ENCODE results near the gene CACTIN. TPM values are rescaled to one million over a fixed set of nuclear protein-coding genes. Genes with fewer than 3 reads are reported as not detected.

Gene CACTIN
- total RNA-seq, 4 donors from 2014 or later: 22.6 to 29.9 (median 27.9) TPM

DNA sequence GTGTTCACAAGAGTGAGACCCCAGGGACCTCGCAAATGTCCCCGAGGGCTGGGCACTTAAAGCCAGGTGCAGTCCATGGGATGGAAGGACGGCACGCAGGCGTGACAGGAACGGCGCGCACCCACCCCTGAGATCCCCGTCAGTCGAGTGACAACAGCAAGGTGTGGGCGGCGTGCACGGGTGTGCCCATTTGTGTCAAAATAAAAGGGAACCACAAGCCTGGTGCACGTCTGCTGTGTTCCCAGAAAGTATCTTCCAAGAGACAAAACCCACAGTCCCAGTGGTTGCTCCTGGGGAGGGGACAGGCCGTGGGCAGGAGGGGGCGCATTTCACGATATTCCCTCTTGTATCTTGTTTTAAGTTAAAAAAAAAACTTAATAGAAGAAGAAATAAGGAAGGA is 15.7 kb upstream of the CACTIN start:
- Histone ChIP-seq H3K4me3 (no peak overlapping the region), H3K4me1 (peaks cover 6% of the 10 kb centered on the region), H3K27ac (no peak overlapping the region), H3K27me3 (no peaks in the 10 kb centered on the region), H3K36me3 (peaks cover 93% of the 10 kb centered on the region), H3K9me3 (no peaks in the 10 kb centered on the region)
- no peak for TF ChIP-seq POLR2AphosphoS5 (IDR thresholded peaks at IDR 0.05)
- no peak for TF ChIP-seq EP300 (IDR thresholded peaks at IDR 0.05)
- TF ChIP-seq, protein P1, sequence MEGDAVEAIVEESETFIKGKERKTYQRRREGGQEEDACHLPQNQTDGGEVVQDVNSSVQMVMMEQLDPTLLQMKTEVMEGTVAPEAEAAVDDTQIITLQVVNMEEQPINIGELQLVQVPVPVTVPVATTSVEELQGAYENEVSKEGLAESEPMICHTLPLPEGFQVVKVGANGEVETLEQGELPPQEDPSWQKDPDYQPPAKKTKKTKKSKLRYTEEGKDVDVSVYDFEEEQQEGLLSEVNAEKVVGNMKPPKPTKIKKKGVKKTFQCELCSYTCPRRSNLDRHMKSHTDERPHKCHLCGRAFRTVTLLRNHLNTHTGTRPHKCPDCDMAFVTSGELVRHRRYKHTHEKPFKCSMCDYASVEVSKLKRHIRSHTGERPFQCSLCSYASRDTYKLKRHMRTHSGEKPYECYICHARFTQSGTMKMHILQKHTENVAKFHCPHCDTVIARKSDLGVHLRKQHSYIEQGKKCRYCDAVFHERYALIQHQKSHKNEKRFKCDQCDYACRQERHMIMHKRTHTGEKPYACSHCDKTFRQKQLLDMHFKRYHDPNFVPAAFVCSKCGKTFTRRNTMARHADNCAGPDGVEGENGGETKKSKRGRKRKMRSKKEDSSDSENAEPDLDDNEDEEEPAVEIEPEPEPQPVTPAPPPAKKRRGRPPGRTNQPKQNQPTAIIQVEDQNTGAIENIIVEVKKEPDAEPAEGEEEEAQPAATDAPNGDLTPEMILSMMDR (IDR thresholded peaks at IDR 0.05): no peak
- no peak for TF ChIP-seq POLR2A (IDR thresholded peaks at IDR 0.05)
- WGBS: 89% methylated on average over 17 of the region's 17 CpGs
- DNase-seq (ENCODE audit: low spot score in 2 of 2): no peak

DNA sequence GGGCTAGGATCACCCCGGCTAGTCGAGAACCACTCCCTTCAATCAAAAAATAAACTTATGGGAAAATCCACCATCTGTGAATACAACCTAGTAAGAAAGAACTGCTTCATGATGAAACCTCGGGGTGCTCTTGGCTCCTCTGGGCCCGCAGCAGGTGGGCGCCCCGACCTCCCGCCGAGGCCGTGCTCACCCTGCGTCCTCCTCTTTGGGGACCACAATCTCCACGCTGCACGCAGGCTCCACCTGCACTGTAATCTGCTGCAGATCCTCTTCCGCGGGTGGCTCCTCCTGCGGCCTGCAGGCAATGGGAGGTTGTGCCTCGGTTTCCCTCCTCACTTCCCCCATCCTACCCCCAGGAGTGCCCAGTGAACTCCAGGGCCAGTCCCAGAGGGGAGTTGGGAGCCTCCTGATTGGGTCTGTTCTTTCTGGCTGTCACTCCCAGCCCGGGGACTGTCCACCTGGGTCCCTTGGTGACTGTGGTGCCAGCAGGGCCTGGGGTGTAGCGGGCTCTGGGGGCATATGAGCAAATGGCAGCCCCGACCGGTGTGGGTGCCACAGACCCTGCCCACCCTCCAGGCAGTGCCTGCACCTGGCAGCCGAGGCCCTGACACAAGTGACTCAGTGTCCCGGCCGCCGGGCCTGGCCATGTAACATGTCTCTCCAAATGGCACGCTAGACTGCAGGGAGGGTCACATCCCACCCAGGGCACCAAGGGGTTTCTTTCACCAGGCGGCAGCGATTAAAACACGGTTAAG is 15.1 kb upstream of the CACTIN start:
- no peaks in the 10 kb centered on the region for H3K27me3 ChIP-seq
- DNase-seq (ENCODE audit: low spot score in 2 of 2): no peak
- H3K27ac ChIP-seq: no peak overlapping the region
- peaks cover 93% of the 10 kb centered on the region for H3K36me3 ChIP-seq
- no peaks in the 10 kb centered on the region for H3K9me3 ChIP-seq
- H3K4me1 ChIP-seq: peaks cover 6% of the 10 kb centered on the region
- no peak for TF ChIP-seq POLR2A (IDR thresholded peaks at IDR 0.05)
- TF ChIP-seq, protein P1 (IDR thresholded peaks at IDR 0.05): no peak
- TF ChIP-seq EP300 (IDR thresholded peaks at IDR 0.05): no peak
- TF ChIP-seq POLR2AphosphoS5 (IDR thresholded peaks at IDR 0.05): no peak
- no peak overlapping the region for H3K4me3 ChIP-seq
- 93% methylated on average over 26 of the region's 28 CpGs for WGBS

DNA sequence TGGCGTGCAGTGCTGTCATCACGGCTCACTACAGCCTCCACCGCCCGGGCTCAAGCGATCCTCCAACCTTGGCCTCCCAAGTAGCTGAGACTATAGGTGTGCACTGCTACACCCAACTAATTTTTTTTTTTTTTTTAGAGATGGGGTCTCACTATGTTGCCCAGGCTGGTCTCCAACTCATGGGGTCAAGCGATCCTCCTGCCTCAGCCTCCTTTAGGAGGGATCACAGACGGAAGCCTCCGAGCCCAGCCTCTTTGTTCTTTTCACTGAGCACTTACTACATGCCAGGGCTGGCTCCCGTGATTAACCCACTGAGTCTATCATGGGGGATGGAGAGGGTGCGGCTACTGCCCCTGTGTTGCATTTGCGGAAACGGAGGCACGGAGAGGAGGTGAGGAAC is 12.9 kb upstream of the CACTIN start:
- Histone ChIP-seq H3K4me3 (no peak overlapping the region), H3K4me1 (no peaks in the 10 kb centered on the region), H3K27ac (no peak overlapping the region), H3K9me3 (no peaks in the 10 kb centered on the region), H3K36me3 (peaks cover 91% of the 10 kb centered on the region), H3K27me3 (no peaks in the 10 kb centered on the region)
- no peak for DNase-seq (ENCODE audit: low spot score in 2 of 2)
- 96% methylated on average over 13 of the region's 13 CpGs for WGBS
- TF ChIP-seq POLR2AphosphoS5 (IDR thresholded peaks at IDR 0.05) (no peak), EP300 (IDR thresholded peaks at IDR 0.05) (no peak), POLR2A (IDR thresholded peaks at IDR 0.05) (no peak)
- TF ChIP-seq, protein P1 (IDR thresholded peaks at IDR 0.05): no peak

DNA sequence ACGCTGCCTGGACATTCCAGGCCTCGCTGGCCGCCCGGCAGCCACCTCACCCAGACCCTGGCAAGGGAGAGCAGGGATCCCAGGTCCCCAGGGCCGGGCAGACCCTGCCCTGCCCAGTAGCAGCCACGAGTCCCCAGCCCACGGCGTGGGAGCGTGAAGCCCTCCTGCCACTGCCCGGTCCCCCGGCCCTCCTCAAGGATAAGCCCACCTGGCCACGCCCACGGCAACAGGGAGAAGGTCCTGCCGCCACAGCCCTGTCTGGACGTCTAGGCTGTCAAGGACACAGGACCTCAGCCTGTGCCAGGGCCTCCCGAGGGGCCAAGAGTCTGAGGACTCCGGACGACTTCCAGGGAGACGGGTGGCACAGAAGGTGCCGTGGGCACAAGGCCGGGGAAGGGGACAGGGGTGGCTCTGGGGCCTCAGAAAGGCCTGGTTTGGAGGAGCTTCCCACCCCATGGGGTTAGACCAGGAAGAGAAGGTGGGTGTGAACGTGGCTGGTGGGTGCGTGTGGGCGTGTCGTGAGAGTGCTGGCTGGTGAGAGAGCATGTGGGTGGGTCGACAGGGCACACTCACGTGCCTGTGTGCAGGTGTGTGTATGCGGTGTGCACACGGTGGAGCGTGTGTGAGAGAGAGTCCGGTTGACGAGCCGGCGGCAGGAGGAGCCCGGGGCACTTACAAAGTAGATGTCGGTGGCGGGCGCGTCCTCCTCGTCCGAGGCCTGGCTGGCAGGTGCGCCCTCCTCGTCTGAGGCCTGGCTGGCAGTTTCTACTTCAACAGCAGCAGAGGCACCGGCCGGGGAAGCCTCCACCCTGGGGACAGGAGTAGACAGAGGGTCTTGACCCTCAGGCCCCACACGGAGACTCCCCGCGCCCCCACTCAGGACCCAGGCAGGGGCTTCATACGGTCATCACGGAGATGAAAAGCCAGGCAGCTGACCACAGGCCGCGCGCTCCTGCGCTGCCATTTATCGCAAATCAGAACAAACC is 11.9 kb upstream of the CACTIN start:
- 88% methylated on average over 33 of the region's 55 CpGs for WGBS
- no peak for DNase-seq (ENCODE audit: low spot score in 2 of 2)
- Histone ChIP-seq H3K27ac (no peak overlapping the region), H3K4me3 (no peak overlapping the region), H3K27me3 (no peaks in the 10 kb centered on the region), H3K36me3 (peaks cover 86% of the 10 kb centered on the region), H3K9me3 (no peaks in the 10 kb centered on the region), H3K4me1 (no peaks in the 10 kb centered on the region)
- TF ChIP-seq POLR2AphosphoS5 (IDR thresholded peaks at IDR 0.05): no peak
- TF ChIP-seq EP300 (IDR thresholded peaks at IDR 0.05): no peak
- TF ChIP-seq, protein P1 (IDR thresholded peaks at IDR 0.05): no peak
- no peak for TF ChIP-seq POLR2A (IDR thresholded peaks at IDR 0.05)

DNA sequence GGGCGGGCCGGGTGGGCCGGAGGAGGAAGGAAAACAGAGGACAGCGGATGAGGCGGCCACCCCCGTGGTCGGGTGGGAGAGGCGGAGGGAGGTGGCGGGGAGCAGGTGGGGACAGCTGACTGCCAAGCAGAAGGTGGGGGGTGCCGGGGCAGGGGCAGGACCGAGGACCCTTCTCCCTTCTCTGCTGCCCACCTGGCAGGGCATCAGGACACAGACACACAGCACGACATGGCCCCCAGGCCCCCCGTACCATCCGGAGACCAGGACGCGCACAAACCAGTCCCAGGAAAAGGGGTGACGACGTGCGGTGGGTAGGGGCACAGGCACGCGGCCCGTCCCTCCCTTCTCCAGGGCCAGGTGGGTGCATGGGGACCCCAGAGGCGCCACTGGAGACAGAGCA is 11.0 kb upstream of the CACTIN start:
- WGBS: 92% methylated on average over 17 of the region's 23 CpGs
- Histone ChIP-seq H3K9me3 (no peaks in the 10 kb centered on the region), H3K36me3 (peaks cover 87% of the 10 kb centered on the region), H3K4me3 (no peak overlapping the region), H3K4me1 (no peaks in the 10 kb centered on the region), H3K27ac (no peak overlapping the region), H3K27me3 (no peaks in the 10 kb centered on the region)
- DNase-seq (ENCODE audit: low spot score in 2 of 2): no peak
- TF ChIP-seq POLR2A (IDR thresholded peaks at IDR 0.05): no peak
- TF ChIP-seq, protein P1 (IDR thresholded peaks at IDR 0.05): no peak
- TF ChIP-seq EP300 (IDR thresholded peaks at IDR 0.05): no peak
- no peak for TF ChIP-seq POLR2AphosphoS5 (IDR thresholded peaks at IDR 0.05)

Data from suprapubic skin (tissue), 4 donors.